Embryonic facial prominence (tissue), 1 donor: ENCODE measurements around the gene PFN3.
A peak's percentile ranks its signal among the peaks of the same experiment; 100 is the strongest.
"Not testable (repeated sequence)": the region's sequence is repeated elsewhere in the genome, so short reads cannot be mapped to it uniquely, and the experiment has no call there.

ENCODE experiments used
- DNase-seq: peaks from one replicate; pipeline ENCODE4 v3.0.0-alpha.2; 2016; ENCODE audit errors: extremely low spot score

PFN3 gene

DNA sequence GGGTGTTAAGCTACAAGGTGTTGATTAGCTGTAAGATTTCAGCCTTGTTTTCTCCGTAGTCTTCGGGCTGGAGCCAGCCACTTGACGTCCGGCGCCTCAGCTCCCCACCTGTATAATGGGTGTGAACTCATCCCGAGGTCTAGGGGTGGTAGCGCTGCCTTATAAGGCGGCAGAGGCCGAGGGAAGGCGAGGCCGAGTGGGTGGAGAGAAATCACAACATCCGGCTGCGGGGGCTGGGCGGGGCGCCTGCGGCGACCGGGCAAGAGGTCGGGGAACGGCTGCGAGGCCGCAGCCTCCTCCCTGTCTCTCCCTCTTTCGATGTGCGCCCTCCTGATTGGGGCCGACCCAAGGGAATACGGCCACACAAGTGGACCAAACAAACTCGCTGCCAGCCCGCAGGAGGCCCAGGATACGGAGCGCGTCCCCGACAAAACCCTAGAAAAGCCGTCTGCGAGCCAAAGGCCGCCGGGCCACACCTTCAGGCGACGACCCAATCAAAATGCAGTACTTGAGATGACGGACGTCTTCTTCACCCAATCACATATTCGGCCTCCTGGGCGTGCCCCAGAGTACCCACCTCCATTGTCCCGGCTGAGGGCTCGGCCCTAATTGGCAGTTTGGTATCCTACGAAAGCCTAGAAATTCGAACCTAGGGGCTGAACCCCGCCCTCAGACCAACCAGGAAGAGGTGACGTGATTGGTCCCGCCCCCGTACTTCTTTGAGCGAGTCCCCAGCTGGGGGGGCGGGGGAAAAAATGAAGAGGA is 25.5 kb upstream of the PFN3 start:
- peak; percentile 100 for DNase-seq

DNA sequence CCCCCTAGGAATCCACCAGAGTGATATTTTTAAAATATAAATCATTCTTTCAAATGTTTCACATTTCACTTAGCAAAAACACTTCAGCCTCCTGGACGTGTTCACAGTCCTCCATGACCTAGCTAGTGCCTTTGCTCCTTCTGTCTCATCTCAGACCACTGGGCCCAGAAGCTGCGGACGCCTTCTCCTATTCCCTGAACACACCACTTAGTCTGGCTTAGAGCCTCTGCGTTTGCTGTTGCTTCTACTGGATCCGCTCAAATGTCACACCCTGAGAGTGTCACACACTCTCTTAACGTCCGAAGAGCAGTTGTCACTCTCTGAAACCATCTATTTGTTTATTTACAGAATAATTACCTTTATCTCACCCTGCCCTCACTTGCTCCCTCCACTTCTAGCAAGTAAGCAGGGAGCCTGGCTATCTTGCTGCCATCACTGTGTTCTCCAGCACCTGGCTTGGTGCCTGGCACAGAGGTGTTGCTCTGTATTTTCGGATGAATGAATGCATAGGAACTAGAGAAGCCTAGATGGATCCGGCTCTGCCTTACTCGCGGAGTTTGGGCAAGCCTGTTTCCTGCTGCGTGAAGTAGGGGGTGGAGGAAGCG is 24.8 kb upstream of the PFN3 start:
- no peak for DNase-seq

DNA sequence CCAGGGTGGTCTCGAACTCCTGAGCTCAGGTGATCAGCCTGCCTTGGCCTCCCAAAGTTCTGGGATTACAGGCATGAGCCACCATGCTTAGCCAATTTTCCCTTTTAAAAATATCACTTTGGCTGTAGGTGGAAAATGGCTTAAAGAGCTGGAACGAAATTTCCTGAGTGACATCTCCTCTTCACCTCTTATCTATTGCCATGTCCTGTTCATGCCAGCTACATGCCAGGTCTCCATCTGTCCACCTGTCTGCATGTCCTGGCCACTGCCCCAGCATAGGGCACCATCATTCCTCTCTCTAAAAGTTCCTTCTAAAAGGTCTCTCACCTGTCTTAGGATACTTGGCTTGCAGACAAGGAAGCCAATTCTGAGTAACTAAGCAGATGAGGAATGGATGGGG is 23.2 kb upstream of the PFN3 start:
- no peak for DNase-seq

DNA sequence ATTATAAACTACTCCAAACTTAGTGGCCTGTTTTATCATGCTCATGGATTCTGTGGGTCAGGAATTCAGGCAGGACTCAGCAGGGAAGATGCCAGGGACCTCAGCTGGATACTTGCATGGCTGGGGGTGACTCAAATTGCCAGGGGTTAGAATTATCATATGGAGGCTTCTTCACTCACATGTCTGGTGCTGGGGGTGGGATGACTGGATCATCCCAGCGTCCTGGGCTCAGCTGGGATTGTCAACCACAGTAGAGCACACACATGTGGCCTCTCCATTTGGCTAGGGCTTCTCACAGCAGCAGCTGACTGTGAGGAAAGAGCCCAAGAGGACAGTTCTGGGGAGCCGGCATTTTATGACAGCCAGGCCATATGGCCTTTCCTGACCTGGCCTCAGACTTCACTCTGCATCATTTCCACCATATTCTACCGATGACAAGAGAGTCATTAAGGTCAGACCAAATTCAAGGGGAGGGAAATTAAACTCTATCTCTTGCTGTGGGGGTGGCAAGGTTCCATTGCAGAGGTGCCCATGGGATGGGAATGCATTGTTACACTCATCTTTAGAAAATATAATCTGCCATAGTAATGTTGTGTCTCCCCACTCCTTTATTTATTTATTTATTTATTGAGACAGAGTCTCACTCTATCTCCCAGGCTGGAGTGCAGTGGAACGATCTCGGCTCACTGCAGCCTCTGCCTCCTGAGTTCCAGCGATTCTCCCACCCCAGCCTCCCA is 20.8 kb upstream of the PFN3 start:
- no peak for DNase-seq

DNA sequence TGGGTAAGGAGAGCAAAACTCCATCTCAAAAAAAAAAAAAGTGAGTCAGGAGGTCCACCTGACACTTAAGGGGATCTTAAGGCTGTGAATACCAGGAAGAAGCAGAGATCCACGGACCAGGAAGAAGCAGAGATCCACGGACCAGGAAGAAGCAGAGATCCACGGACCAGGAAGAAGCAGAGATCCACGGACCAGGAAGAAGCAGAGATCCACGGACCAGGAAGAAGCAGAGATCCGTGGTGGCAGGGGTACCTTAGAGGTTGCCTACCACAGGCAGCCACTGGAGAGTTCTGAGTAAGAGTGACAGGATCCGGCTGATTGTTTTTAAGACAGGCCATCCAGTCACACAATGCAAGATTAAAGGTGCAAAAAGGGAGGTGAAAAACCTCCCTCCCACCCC is 20.0 kb upstream of the PFN3 start:
- not testable (repeated sequence) for DNase-seq

DNA sequence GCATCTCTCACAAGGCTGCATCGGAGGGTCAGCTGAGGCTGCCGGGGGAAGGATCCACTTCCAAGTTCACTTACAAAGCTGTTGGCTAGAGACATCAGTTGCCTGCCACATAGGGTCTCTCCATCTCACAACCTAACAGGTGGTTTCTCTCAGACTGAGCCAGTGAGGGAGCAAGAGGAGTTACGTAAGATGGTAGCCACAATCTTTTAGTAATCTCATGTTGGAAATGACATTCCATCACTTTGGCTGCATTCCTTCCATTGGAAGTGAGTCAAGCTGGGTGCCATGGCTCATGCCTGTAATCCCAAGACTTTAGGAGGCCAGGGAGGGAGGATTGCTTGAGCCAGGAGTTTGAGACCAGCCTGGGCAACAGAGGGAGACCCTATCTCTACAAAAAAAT is 18.6 kb upstream of the PFN3 start:
- no peak for DNase-seq

DNA sequence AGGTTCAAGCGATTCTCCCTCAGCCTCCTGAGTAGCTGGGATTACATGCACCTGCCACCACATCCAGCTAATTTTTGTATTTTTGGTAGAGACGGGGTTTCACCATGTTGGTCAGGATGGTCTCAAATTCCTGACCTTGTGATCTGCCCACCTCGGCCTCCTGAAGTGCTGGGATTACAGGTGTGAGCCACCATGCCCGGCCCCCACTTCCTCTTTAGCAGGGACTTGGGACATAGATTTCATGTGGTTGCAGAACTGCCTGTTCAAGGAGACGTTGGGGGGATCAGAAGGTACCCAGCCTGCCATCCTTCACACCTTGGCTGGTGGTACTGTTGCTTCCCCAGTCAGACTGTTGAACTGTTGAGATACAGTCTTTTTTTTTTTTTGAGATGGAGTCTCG is 16.6 kb upstream of the PFN3 start:
- not testable (repeated sequence) for DNase-seq

DNA sequence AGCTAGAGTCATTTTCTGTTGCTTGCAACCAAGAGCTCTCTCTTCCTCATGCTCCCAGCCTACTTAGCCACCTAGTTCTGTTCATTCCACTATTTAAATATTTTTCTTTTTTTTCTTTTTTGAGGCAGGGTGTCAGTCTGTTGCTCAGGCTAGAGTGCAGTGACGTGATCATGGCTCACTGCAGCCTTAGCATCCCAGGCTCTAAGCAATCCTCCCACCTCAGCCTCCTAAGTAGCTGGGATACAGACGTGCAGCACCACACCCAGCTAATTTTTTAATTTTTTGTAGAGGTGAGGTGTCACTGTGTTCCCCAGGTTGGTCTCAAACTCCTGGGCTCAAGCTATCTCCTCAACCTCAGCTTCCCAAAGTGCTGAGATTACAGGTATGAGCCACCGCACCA is 14.0 kb upstream of the PFN3 start:
- DNase-seq: no peak

DNA sequence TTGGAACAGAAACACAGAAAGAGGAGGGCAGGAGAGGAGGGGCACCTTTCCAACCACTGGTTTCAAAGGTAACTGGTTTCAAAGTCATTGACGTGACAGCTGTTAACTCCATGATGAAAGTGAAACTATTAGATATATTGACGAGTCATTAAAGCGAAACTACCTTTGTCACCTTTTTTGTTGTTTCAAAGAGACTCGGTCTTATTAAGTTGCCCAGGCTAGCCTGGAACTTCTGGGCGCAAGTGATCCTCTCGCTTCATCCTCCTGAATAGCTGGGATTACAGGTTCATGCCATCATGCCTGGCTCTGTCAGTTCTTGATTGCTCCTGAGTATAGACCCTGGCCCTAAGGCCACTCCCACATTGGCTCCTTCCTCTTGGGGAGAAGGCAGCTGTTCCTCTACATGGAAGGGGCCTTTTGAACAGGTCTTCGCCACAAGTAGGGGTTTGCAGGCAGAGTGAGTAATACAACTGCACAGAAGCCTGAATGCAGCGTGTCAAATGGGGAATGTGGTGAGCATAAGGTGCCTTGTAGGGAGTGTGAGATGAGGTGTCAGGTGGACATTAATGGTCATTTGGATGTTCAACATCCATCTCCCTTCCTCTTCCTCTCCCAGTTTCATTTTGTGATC is 12.3 kb upstream of the PFN3 start:
- no peak for DNase-seq

DNA sequence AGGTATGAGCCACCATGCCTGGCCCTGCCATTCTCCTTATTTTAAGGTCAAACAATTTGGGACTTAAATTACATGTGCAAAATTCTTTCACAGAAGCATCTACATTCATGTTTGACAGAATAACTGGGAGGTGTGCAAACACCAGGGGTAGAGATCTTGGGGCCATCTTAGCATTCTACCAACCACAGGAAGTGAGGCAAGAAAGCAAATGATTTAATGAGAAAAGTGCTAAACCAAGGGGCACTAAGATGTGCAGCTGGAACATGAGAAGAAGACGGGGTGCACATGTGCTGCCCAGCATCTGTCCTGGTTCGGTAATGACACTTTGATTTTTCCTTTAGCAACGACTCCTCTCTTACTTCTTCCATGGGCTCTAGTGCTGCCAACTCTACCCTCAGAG is 10.1 kb upstream of the PFN3 start:
- no peak for DNase-seq

DNA sequence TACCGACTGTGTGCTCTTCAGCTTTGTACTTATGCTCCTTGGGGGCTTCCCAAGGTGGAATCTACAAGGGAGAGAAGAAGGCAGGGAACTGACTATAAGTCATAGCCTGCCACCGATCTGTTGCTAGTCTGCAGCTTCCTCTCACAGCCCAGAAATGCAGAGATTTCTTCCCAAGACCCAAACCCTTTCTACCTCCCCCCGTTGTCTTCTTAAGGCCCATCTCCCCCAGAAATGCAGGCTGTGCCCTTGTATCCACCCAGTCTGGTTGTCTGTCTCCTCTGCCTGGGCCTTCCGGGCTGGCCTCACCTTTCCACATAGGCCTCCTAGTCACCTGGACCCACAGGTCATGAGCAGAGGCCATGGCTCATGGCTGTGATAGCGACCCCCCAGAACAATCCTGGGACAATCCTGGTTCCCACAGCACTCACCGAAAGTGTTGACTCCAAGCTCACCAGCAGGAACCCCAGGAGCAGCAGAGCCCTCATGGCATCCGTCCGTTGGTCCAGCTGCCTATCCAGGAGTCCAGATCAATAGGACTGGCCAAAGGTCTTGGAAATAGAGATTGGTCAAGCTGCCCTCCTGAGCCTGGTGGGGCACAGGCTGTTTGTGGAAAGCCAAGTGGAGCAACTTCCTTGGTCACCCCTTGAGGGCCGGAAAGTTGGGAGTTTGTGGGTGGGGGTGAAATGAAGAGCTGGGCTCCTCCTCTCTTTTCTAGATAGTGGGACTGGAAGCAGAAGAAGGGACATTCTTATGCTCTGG is 8.8 kb upstream of the PFN3 start, which contains the start of gene F12:
TSS of gene F12 (minus strand) at position 522 of the 759 bp plus-strand sequence. CDS start at position 485, 37 bp downstream.
- no peak for DNase-seq

DNA sequence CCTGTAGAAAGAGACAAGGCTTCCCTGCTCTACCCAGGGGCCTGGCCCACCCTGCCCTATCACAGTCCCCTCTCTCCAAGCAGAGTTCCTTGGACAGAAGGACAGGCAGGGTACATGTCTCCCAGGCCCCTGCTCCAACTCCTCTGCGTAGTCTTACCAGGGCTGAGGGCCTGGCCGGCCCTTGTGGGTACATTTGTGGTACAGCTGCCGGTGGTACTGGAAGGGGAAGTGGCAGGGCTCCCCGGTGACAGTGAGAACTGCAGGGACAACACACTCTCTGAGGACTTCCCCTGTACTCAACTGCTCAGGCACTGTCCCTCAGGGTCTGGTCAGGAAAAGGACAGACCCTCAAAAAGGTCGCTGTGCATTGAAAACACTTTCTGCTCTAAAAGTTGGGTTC is 5.3 kb upstream of the PFN3 start:
- no peak for DNase-seq

DNA sequence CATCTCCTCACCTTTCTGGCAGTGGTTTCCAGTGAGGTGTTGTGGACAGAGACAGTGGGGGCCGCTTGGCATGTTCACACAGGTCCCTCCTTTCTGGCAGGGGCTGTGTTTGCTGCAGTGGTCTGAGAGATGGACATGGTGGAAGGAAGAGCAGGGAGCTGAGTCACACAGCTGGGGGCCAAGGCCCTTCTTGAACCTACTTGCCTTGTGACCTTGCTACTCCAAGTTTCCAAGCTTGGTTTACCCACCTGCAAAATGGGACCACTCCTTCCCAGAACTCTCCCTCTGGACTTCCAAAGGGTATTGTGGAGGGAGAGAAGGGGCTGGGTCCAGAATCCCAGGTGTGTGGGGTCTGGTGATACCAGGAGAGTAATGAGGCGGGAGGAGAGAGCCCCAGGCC is 4.9 kb upstream of the PFN3 start:
- no peak for DNase-seq

DNA sequence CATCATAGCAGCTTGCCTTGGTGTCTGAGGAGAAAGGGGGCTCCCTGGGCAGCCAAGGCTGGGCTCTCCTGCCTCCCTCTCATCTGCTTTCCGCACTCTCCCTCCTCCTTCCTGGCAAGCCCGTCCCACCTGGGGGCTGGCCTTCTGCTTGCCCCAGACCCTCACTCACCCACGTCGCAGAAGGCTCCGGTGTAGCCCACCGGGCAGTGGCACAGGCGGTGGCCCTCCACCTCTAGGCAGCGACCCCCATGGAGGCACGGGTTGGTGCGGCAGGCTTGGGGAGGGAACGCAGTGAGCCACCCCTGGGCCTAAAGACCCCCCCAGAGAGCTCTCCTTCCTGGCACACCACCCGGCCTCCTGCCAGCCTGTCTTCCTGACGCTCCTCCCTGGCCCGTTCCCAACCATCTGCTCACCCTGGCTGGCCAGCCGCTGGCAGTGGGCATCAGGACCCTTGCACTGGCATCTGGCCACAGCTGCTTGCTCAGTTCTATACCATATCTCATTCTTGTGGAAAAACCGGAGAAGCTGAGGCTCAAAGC is 4.2 kb upstream of the PFN3 start:
- DNase-seq: no peak

DNA sequence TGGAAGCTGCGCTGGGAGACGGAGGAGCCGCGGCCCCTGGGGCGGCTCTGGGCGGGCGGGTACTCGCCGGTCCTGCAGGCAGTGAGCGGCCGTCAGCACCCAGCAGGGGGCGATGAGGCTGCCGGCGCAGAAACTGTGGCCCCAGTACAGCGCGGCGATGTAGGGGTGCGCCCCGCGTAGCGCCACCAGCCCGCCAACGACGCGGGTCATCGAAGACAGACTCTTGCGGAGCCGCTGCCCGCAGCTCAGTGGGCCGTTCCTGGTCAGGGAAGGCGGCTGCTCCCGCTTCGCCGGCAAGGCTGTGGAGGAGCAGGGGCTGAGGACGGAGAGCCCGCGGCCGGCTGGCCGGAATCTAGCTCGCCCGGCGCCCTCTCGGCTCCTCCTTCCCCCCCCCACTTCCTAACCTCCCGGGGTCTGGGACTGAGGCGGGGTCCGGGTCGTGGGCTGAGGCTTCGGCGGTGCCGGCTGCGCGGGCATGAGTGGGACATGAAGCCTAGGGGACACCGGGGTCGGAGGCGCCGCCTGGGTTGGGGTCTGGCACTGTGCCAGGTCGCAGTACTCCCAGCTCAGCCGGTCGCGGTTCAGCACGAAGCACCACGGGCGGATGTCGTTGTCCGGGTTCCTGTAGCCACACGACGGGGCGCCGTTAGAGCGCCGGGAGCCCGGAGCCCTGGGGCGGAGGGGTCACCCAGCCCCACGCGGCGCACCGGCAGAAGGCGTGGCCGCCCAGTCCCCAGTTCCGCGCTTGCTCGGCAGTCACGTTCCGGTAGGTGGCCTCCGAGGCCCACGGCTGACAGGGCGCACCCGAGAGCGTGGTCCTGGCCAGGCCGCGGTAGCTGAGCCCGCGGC is 3.6 kb upstream of the PFN3 start:
- peak; percentile 25 for DNase-seq

DNA sequence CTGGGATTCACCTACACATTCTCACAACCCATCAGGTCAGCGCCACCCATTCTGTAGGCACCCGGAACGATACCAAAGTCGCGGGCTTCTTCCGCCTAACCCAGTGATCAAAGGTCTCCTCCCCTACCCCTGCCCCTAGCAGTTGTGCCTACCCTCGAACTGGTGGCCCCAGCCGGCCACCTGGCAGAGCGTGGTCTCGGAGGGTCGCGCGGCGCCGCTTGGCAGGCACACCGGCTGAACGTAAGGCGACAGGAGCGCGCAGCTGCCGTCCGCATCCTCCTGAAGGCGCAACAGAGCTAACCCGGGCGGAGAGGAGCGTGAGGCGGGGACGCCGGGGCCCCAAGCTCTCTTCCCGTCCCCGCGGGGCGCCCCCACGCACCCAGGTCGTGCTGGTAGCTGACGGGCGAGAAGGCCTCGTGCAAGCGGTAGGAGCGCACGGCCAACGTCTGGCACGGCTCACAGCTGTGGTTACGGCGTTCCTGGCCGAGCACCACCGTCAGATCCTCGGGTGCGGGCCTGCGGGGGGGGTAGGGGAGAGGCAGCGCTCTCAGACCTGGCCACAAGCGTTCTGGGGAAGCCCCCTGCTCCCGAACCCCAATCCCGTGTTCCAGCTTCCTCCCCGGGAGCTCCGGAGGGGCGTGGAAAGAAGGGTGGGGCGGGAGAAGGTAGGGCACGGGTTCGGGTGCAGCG is 2.8 kb upstream of the PFN3 start:
- no peak for DNase-seq

DNA sequence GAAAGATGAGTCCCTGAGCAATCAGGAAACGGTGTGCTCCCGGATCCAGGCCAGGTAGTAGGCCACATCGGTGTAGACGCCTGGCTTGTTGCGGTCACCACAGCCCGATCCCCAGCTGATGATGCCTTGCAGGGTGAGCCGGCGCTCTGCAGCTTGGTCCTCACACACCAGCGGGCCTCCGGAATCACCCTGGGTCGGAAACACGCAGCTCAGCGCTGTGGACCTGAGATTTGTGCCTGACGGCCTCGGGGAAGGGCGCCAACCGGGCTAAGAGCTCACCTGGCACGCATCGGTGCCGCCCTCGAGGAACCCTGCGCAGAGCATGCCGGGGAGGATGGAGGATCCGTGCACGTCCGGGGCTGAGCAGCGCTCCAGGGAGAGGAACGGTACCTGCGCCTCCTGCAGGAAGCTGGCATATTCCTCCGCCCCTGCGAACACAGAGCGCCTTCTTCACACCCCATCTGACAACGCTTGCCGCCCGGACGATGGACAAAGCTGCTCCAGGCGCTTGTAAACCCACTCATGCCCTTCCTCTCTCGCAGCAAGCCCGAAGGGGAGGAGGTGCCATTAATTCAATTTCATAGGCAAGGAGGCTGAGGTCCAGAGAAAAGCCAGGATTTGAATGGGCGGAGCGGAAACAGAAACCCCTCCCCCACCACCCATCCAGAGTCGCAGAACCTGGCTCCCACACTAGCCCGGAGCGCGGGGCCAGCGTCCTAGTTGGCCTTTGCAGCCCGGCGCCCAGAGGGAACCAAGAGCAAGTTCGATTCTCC is 2.0 kb upstream of the PFN3 start:
- no peak for DNase-seq

DNA sequence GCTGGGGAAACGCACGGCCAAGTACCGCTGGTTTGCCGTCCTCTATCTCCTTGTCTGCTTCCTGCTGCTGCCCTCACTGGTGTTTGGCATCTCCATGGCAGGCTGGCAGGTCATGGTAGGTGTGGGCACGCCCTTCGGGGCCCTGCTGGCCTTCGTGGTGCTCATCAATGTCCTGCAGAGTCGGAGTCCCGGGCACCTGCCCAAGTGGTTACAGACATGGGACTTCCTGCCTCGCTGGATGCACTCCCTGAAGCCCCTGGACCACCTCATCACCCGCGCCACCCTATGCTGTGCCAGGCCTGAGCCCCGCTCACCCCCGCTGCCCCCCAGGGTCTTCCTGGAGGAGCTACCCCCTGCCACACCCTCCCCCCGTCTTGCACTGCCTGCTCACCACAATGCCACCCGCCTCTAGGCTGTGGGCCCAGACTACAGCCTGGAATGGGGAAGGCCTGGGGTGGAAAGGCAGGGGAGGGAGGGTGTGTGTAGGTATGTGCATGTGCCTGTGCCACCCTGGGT is 2.5 kb downstream of the PFN3 start:
- DNase-seq: no peak

DNA sequence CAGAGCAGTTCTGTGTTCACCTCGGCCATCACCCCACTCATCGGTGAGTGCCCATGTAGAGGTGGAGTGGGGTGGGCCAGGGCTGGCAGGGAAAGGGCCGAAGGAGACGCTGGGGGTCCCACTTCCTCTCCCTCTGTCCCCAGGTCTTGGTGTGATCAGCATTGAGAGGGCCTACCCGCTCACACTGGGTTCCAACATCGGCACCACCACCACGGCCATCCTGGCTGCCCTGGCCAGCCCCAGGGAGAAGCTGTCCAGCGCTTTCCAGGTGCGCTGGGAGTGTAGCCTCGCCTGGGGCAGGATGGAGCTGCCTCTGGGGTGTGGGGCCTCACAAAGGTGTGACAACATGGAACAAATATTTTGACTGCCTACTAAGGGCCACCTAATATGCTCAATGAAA is 3.7 kb downstream of the PFN3 start:
- no peak for DNase-seq
